ENCODE data around the gene RAB33B.

RAB33B gene

GRCh38 chr4:139524062-139524631, 70.2 kb downstream of the RAB33B start:
- no peak for DNase-seq (ENCODE audit: extremely low read depth, low read depth)
- TF ChIP-seq CTCF (IDR thresholded peaks at IDR 0.05; ENCODE audit: low read depth, low read length): no peak

GRCh38 chr4:139525414-139525813, 71.5 kb downstream of the RAB33B start:
- DNase-seq (ENCODE audit: extremely low read depth, low read depth): no peak
- no peak for TF ChIP-seq CTCF (IDR thresholded peaks at IDR 0.05; ENCODE audit: low read depth, low read length)

Measured in AG09319 (cell line).